ENCODE results near the gene UPK1B.

GRCh38 chr3:119229190-119229589, 55.8 kb downstream of the UPK1B start:
- no peak for TF ChIP-seq CTCF (IDR thresholded peaks at IDR 0.05)
- no peak for TF ChIP-seq NR3C1 (CRISPR knock-in tag; conservative IDR thresholded peaks at IDR 0.05; ENCODE audit: low read depth)
- no peak for TF ChIP-seq NR2C2 (CRISPR knock-in tag; IDR thresholded peaks at IDR 0.05)
- no peak for TF ChIP-seq TEAD4 (CRISPR knock-in tag; IDR thresholded peaks at IDR 0.05)
- no peak for TF ChIP-seq GABPB1 (CRISPR knock-in tag; IDR thresholded peaks at IDR 0.05)
- TF ChIP-seq ELF4 (CRISPR knock-in tag; IDR thresholded peaks at IDR 0.05; ENCODE audit: low read depth): no peak
- no peak for TF ChIP-seq ATF3 (CRISPR knock-in tag; conservative IDR thresholded peaks at IDR 0.05)
- no peak for TF ChIP-seq ATF6 (CRISPR knock-in tag; IDR thresholded peaks at IDR 0.05)
- TF ChIP-seq RORB (CRISPR knock-in tag; IDR thresholded peaks at IDR 0.05): no peak

All from WTC11 (cell line).